Mononuclear cell (primary cell): Measurements from ENCODE around the gene SLC40A1. TPM values are rescaled to one million over a fixed set of nuclear protein-coding genes. Genes with fewer than 3 reads are reported as not detected.

ENCODE experiments used
- H3K27me3 ChIP-seq: 2 replicates; pipeline ENCODE4 v1.6.0; 2011; ENCODE audit warnings: low read length, control low read depth; ENCODE audit not compliant: insufficient read depth
- H3K4me1 ChIP-seq: 2 replicates; pipeline ENCODE4 v1.5.1; 2011; ENCODE audit warnings: mild to moderate bottlenecking, low read length, control low read depth; ENCODE audit not compliant: insufficient read depth
- H3K4me3 ChIP-seq: 2 replicates; pipeline ENCODE4 v1.5.1; 2011; ENCODE audit warnings: mild to moderate bottlenecking, low read length, moderate library complexity
- H3K9me3 ChIP-seq: 2 replicates; pipeline ENCODE4 v1.5.1; 2011; ENCODE audit warnings: low read depth, mild to moderate bottlenecking, control low read depth, low read length
- total RNA-seq: library from RNA; depleted of rRNA; stranded (reverse); fragments of >200 nt; gene quantifications from one replicate; pipeline ENCODE4 v1.2.3, GENCODE V29; 2012

SLC40A1 gene
- total RNA-seq, 1 donor: 65.5 TPM

DNA sequence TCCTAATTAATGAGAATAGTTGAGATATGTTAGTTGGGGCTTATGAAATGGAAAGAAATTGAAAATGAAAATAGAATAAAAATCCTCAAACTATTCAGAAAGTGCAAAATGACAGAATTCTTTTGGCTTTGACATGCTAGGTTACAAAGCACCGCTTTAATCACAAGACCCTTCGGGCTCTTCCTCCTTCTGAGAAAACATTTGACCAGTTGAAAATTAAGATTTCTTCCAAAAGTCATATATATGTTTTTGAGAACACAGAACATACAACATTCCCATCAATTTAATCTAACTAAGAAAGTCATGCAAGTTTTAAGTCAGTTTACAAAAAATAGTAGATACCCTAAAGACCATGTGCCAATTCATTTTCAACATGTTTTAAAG is 2.2 kb upstream of the SLC40A1 start:
- Histone ChIP-seq H3K27me3 (peaks cover 14% of the 10 kb centered on the region), H3K9me3 (no peaks in the 10 kb centered on the region), H3K4me1 (peaks cover 26% of the 10 kb centered on the region), H3K4me3 (no peak overlapping the region)

GRCh38 chr2:189582140-189582808 is 1.7 kb upstream of the SLC40A1 start:
- Histone ChIP-seq H3K4me3 (no peak overlapping the region), H3K4me1 (peaks cover 31% of the 10 kb centered on the region), H3K9me3 (no peaks in the 10 kb centered on the region), H3K27me3 (peaks cover 14% of the 10 kb centered on the region)

DNA sequence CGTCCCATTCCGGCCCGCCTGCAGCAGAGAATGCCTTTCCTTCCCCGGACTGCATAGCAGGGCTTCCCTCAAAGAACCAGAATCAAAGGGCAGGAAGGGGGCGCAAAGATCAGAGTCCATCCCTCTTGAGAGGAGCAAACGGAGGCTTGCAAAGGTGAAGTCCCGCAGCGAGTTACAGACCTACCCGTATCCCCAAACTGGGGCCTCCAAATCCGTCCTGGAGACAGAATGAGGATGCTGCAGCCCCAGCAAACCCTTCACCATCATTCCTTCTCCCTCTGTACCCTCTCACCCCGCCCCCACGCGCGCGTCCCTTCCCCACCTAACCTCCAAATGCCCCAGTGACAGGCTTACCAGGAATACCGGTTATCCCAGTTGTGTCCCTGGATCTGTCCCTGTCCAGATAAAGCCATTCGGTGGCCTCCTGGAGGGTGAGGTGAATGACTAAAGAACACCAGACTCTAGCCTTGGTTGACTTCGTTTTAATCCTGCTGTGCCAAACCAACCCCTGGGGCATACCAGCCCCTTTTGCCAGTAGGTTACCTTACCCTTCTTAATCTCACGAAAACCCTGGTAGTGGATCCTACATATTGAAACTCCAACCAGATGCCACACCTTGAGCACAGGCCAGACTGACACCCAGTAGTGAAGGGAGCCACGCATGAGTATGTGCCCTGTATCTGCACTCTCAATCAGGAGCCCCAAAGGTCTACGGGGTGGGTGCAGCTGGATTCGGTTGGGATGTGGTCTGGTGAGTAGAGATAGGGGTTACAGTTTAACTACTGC is 961 bp upstream of the SLC40A1 start:
- Histone ChIP-seq H3K27me3 (peaks cover 14% of the 10 kb centered on the region), H3K4me1 (peaks cover 39% of the 10 kb centered on the region), H3K9me3 (no peaks in the 10 kb centered on the region), H3K4me3 (peak overlapping the region; percentile 53)

GRCh38 chr2:189580241-189580651 is 340 bp downstream of the SLC40A1 start:
- H3K4me3 ChIP-seq: peak overlapping the region; percentile 53
- no peaks in the 10 kb centered on the region for H3K9me3 ChIP-seq
- peaks cover 14% of the 10 kb centered on the region for H3K27me3 ChIP-seq
- H3K4me1 ChIP-seq: peaks cover 44% of the 10 kb centered on the region

GRCh38 chr2:189579585-189580186 is 900 bp downstream of the SLC40A1 start:
- H3K4me1 ChIP-seq: peaks cover 44% of the 10 kb centered on the region
- peaks cover 14% of the 10 kb centered on the region for H3K27me3 ChIP-seq
- H3K4me3 ChIP-seq: peak overlapping the region; percentile 53
- no peaks in the 10 kb centered on the region for H3K9me3 ChIP-seq

- Histone ChIP-seq H3K27me3 (peaks cover 14% of the 10 kb centered on the region), H3K4me3 (no peak overlapping the region), H3K4me1 (peaks cover 44% of the 10 kb centered on the region), H3K9me3 (no peaks in the 10 kb centered on the region)
Measured at GRCh38 chr2:189578272-189578950, 2.2 kb downstream of the SLC40A1 start.

- peaks cover 42% of the 10 kb centered on the region for H3K4me1 ChIP-seq
- H3K9me3 ChIP-seq: no peaks in the 10 kb centered on the region
- H3K4me3 ChIP-seq: no peak overlapping the region
- H3K27me3 ChIP-seq: peaks cover 12% of the 10 kb centered on the region
Measured at GRCh38 chr2:189577121-189577520, 3.5 kb downstream of the SLC40A1 start.

- Histone ChIP-seq H3K9me3 (no peaks in the 10 kb centered on the region), H3K4me1 (peaks cover 35% of the 10 kb centered on the region), H3K4me3 (no peak overlapping the region), H3K27me3 (peaks cover 4% of the 10 kb centered on the region)
Measured at GRCh38 chr2:189576396-189576795, 4.2 kb downstream of the SLC40A1 start.

- H3K27me3 ChIP-seq: peaks cover 1% of the 10 kb centered on the region
- H3K4me3 ChIP-seq: no peak overlapping the region
- peaks cover 27% of the 10 kb centered on the region for H3K4me1 ChIP-seq
- H3K9me3 ChIP-seq: no peaks in the 10 kb centered on the region
Measured at GRCh38 chr2:189574793-189575475, 5.7 kb downstream of the SLC40A1 start.

- no peaks in the 10 kb centered on the region for H3K27me3 ChIP-seq
- peaks cover 9% of the 10 kb centered on the region for H3K4me1 ChIP-seq
- H3K4me3 ChIP-seq: no peak overlapping the region
- H3K9me3 ChIP-seq: no peaks in the 10 kb centered on the region
Measured at GRCh38 chr2:189570570-189571031, 10.0 kb downstream of the SLC40A1 start.

DNA sequence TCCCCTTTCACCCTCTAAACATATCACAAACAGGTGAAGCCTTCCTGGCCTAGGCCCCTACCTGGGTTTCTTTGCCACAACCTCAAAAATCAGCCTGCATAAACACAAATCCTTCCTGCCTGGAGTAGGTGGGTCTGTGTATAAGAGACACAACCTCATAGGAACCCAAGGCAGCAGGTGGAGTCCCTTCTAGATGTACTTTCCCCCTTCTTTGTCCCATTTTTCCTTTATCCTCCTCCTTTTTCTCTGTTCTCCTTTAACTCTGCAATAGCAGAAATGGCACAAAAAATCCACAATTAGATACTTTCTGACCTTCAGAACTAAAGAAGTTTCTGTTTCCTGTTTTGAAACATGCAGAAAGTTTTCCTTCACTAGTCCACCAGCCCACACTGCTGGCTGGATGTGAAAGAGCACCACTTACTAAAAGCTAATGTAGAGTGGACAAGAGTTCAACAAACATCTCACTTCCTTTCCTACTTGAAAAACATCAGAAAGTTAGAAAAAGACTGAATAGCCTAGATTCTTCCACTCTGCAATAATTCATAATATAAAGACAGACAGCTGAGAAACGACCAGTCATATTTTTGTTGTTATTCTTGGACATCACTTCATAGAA is 11.2 kb downstream of the SLC40A1 start:
- H3K4me1 ChIP-seq: peaks cover 9% of the 10 kb centered on the region
- H3K4me3 ChIP-seq: no peak overlapping the region
- no peaks in the 10 kb centered on the region for H3K9me3 ChIP-seq
- no peaks in the 10 kb centered on the region for H3K27me3 ChIP-seq

GRCh38 chr2:189566046-189566445 is 14.5 kb downstream of the SLC40A1 start:
- H3K4me3 ChIP-seq: no peak overlapping the region
- H3K9me3 ChIP-seq: no peaks in the 10 kb centered on the region
- H3K4me1 ChIP-seq: peaks cover 9% of the 10 kb centered on the region
- H3K27me3 ChIP-seq: no peaks in the 10 kb centered on the region

GRCh38 chr2:189561371-189562038 is 19.1 kb downstream of the SLC40A1 start:
- no peaks in the 10 kb centered on the region for H3K27me3 ChIP-seq
- H3K9me3 ChIP-seq: no peaks in the 10 kb centered on the region
- H3K4me3 ChIP-seq: no peak overlapping the region
- peaks cover 8% of the 10 kb centered on the region for H3K4me1 ChIP-seq

GRCh38 chr2:189560273-189560586 is 20.4 kb downstream of the SLC40A1 start:
- Histone ChIP-seq H3K4me1 (peaks cover 8% of the 10 kb centered on the region), H3K27me3 (no peaks in the 10 kb centered on the region), H3K4me3 (no peak overlapping the region), H3K9me3 (no peaks in the 10 kb centered on the region)
